ENCODE measurements around the gene SPATS2. TPM values are rescaled to one million over a fixed set of nuclear protein-coding genes. Genes with fewer than 3 reads are reported as not detected.

Gene SPATS2
- total and polyA plus RNA-seq, 2 experiments from 2014 or later, result 31.0 to 43.1 TPM

- no peak for TF ChIP-seq CTCF (IDR thresholded peaks at IDR 0.05; ENCODE audit: low read depth, low read length)
- no peaks in the 10 kb centered on the region for H3K4me1 ChIP-seq (ENCODE audit: low read depth)
- H3K36me3 ChIP-seq, result no peaks in the 10 kb centered on the region
- H3K27ac ChIP-seq, result no peak overlapping the region
- no peaks in the 10 kb centered on the region for H3K9me3 ChIP-seq (ENCODE audit: low read depth)
- no peaks in the 10 kb centered on the region for H3K27me3 ChIP-seq
- peak in 1 of 2 donors; percentile 18 for DNase-seq (ENCODE audit: low read depth in 1 of 2, low spot score in 1 of 2)
- H3K4me3 ChIP-seq, result no peak overlapping the region
Measured at GRCh38 chr12:49413010-49413409, 45.7 kb downstream of the SPATS2 start.

GRCh38 chr12:49413796-49414195, 46.5 kb downstream of the SPATS2 start:
- H3K4me3 ChIP-seq, result no peak overlapping the region
- peak in 1 of 2 donors; percentile 64 for DNase-seq (ENCODE audit: low read depth in 1 of 2, low spot score in 1 of 2)
- TF ChIP-seq CTCF (IDR thresholded peaks at IDR 0.05; ENCODE audit: low read depth, low read length), result no peak
- no peaks in the 10 kb centered on the region for H3K9me3 ChIP-seq (ENCODE audit: low read depth)
- no peak overlapping the region for H3K27ac ChIP-seq
- H3K36me3 ChIP-seq, result no peaks in the 10 kb centered on the region
- H3K27me3 ChIP-seq, result no peaks in the 10 kb centered on the region
- no peaks in the 10 kb centered on the region for H3K4me1 ChIP-seq (ENCODE audit: low read depth)

- Histone ChIP-seq H3K4me3 (no peak overlapping the region), H3K27me3 (no peaks in the 10 kb centered on the region), H3K9me3 (ENCODE audit: low read depth) (no peaks in the 10 kb centered on the region), H3K4me1 (ENCODE audit: low read depth) (no peaks in the 10 kb centered on the region), H3K36me3 (no peaks in the 10 kb centered on the region), H3K27ac (no peak overlapping the region)
- no peak for DNase-seq (ENCODE audit: low read depth in 1 of 2, low spot score in 1 of 2)
- no peak for TF ChIP-seq CTCF (IDR thresholded peaks at IDR 0.05; ENCODE audit: low read depth, low read length)
Measured at GRCh38 chr12:49414364-49414763, 47.1 kb downstream of the SPATS2 start.

- DNase-seq (ENCODE audit: low read depth in 1 of 2, low spot score in 1 of 2), result no peak
- no peak for TF ChIP-seq CTCF (IDR thresholded peaks at IDR 0.05; ENCODE audit: low read depth, low read length)
- H3K9me3 ChIP-seq (ENCODE audit: low read depth), result no peaks in the 10 kb centered on the region
- no peak overlapping the region for H3K4me3 ChIP-seq
- no peak overlapping the region for H3K27ac ChIP-seq
- H3K27me3 ChIP-seq, result no peaks in the 10 kb centered on the region
- no peaks in the 10 kb centered on the region for H3K4me1 ChIP-seq (ENCODE audit: low read depth)
- H3K36me3 ChIP-seq, result no peaks in the 10 kb centered on the region
Measured at GRCh38 chr12:49415521-49415970, 48.3 kb downstream of the SPATS2 start.

GRCh38 chr12:49416892-49417291, 49.6 kb downstream of the SPATS2 start:
- DNase-seq (ENCODE audit: low read depth in 1 of 2, low spot score in 1 of 2), result no peak
- H3K36me3 ChIP-seq, result no peaks in the 10 kb centered on the region
- H3K4me3 ChIP-seq, result no peak overlapping the region
- no peak overlapping the region for H3K27ac ChIP-seq
- no peak for TF ChIP-seq CTCF (IDR thresholded peaks at IDR 0.05; ENCODE audit: low read depth, low read length)
- H3K9me3 ChIP-seq (ENCODE audit: low read depth), result no peaks in the 10 kb centered on the region
- H3K4me1 ChIP-seq (ENCODE audit: low read depth), result no peaks in the 10 kb centered on the region
- no peaks in the 10 kb centered on the region for H3K27me3 ChIP-seq

GRCh38 chr12:49417558-49417957, 50.3 kb downstream of the SPATS2 start:
- no peak for TF ChIP-seq CTCF (IDR thresholded peaks at IDR 0.05; ENCODE audit: low read depth, low read length)
- Histone ChIP-seq H3K9me3 (ENCODE audit: low read depth) (no peaks in the 10 kb centered on the region), H3K27ac (no peak overlapping the region), H3K36me3 (no peaks in the 10 kb centered on the region), H3K27me3 (no peaks in the 10 kb centered on the region), H3K4me3 (no peak overlapping the region), H3K4me1 (ENCODE audit: low read depth) (no peaks in the 10 kb centered on the region)
- DNase-seq (ENCODE audit: low read depth in 1 of 2, low spot score in 1 of 2), result no peak
